ENCODE measurements around the gene LRRTM4. TPM values are rescaled to one million over a fixed set of nuclear protein-coding genes. Genes with fewer than 3 reads are reported as not detected.
A peak's percentile ranks its signal among the peaks of the same experiment; 100 is the strongest.

LRRTM4 gene
- total RNA-seq, 1 experiment from 2014 or later: 2.6 TPM

GRCh38 chr2:76985387-76986136 lies 536.6 kb downstream of the LRRTM4 start:
- DNase-seq (ENCODE audit: low read depth): peak; percentile 57
- in situ Hi-C loops (cut with HindIII; ENCODE audit: low pct_unique_long_range_greater_than_20kb, low sequenced_read_pairs): no loop called here

DNA sequence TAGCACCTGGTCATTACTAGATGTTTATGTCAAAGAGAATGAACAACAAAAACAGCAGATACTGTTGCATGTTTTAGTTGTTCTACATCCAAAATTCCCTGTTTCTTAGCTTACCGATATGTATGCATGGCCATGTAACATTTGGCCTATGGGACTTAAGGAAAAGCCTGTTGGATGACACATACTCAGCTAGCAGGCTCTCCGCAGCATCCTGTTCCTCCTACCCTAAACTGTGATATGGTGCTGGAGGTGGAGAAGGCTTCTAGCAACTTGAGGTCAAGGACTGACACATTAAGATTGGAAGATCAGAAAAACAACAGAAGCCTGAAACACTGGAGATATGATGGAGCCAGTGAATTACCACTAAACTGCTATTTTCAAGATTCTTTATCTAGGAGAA lies 537.8 kb downstream of the LRRTM4 start:
- in situ Hi-C loops (cut with HindIII; ENCODE audit: low pct_unique_long_range_greater_than_20kb, low sequenced_read_pairs): no loop called here
- no peak for DNase-seq (ENCODE audit: low read depth)

- in situ Hi-C loops (cut with HindIII; ENCODE audit: low pct_unique_long_range_greater_than_20kb, low sequenced_read_pairs): no loop called here
- no peak for DNase-seq (ENCODE audit: low read depth)
Measured at GRCh38 chr2:76980067-76980787, 541.9 kb downstream of the LRRTM4 start.

DNA sequence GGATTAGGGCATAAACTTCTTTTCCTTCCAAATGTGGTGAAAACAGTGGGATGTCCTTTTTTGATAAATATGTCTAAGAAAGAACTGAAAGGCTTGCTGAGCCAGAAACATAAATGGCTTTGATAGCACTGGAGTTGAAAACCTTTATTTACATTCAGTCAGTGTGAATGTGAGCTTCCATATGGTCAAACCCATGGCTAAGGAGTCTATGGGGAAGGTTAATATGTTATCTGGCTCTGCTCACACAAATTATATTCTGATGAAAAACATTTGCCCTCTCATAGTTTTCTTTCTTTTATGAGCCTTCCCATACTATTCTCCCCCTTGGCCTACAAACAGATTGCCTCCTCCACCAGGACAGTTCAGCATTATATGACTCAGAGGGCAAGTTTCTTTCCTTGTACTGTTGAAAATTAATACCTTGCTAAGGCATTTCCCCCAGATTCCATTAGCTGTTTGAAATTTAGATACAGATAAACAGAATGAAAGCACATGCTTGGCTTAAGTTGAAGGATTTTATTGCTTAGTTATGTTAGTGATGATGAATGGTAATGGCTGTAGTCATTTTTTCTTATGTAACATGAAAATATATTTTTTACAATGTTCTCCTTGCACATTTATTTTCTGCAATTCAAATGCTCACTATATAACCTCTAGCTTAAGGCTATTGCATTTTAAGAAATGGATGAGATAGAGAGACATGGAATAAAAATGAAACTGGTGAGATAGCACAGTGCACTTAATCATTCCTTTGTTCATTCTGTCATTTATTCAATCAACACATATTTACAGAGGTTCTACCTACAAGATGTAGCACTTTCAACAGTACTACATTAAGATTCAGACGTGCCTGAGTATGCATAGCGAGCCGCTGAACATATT lies 544.1 kb downstream of the LRRTM4 start:
- in situ Hi-C loops (cut with HindIII; ENCODE audit: low pct_unique_long_range_greater_than_20kb, low sequenced_read_pairs): no loop called here
- peak; percentile 11 for DNase-seq (ENCODE audit: low read depth)

DNA sequence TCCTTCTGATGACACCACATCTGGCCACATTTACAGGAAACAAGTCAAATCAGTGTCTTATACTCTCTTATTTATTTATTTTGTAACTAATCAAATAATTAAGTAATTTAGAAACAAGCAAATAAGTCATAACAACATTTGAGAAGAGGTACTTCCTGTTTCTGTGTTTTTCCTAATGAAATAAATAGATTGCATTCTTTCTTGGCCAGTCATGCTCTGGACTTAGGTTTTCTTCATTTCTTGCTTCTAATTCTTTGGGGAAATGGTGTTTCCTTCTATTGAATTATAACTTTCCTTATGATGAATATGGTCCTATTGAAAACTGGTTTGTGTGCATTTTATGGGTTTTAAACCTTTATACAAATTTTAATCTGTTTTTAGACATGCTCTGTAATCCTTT lies 546.4 kb downstream of the LRRTM4 start:
- in situ Hi-C loops (cut with HindIII; ENCODE audit: low pct_unique_long_range_greater_than_20kb, low sequenced_read_pairs): no loop called here
- DNase-seq (ENCODE audit: low read depth): no peak

GRCh38 chr2:76973610-76974009 lies 548.6 kb downstream of the LRRTM4 start:
- DNase-seq (ENCODE audit: low read depth): no peak
- in situ Hi-C loops (cut with HindIII; ENCODE audit: low pct_unique_long_range_greater_than_20kb, low sequenced_read_pairs): no loop called here

DNA sequence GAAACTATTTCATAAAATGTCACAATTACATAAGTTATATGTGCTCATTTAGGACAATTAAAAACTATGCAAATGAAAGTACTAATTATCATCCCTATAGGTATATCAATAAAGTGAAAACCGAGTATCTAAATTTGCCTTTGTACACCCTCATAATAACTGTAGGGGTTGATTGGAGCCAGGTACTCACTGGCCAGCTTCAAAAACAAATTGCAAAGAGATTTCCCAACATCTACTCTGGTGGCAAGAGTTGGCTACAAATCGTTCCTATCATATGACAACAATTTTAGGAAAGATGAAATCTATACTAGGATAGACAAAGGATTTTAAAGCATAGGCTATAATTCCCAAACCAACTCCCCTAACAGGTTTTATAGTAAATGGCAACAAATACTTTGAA lies 556.4 kb downstream of the LRRTM4 start:
- in situ Hi-C loops (cut with HindIII; ENCODE audit: low pct_unique_long_range_greater_than_20kb, low sequenced_read_pairs): no loop called here
- no peak for DNase-seq (ENCODE audit: low read depth)

DNA sequence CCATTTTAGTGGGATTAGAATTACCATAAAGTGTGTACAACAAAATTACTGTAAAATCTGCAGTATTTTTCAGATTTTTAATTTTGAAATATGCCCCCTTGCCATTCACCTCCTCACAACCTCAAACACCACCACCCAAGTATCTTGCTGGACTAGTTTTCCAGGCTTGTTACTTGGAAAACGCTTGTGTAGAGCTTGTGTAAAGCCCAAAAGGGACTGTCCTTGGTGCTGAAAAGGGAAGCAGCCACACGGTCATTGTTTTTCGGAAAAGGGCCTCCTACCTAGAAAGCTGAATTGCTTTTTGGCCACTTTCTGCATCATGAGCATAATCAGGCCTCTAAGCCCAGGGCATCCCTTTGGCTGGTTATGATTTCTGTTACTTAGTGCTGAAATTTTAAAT lies 563.4 kb downstream of the LRRTM4 start:
- in situ Hi-C loops (cut with HindIII; ENCODE audit: low pct_unique_long_range_greater_than_20kb, low sequenced_read_pairs): no loop called here
- DNase-seq (ENCODE audit: low read depth): peak; percentile 11

GRCh38 chr2:76953733-76954347 lies 568.3 kb downstream of the LRRTM4 start:
- in situ Hi-C loops (cut with HindIII; ENCODE audit: low pct_unique_long_range_greater_than_20kb, low sequenced_read_pairs): no loop called here
- DNase-seq (ENCODE audit: low read depth): peak; percentile 50

DNA sequence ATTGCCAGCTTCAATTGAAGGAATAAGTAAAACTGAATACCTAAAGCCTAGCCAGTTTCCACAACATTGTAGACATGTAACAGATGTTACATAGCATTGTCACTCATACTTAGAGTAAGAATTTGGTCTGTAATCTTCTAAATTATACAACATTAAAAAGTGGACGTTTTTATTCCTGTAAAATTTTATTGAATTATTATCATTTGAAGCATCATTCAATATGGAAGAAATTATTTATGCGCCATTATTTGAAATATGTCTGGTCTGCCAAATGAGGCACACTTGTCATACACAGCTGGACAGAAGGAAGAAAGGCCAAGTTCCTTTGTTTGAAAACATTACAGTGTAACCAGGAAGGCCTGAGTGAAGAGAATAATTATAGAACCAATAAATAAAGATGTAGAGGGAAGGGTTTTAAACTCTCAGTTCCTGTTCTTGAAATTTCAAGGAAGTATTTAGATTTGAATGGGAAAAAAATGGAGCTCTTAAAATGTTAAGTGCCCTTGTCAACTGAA lies 575.5 kb downstream of the LRRTM4 start:
- in situ Hi-C loops (cut with HindIII; ENCODE audit: low pct_unique_long_range_greater_than_20kb, low sequenced_read_pairs): no loop called here
- no peak for DNase-seq (ENCODE audit: low read depth)

GRCh38 chr2:76940559-76940958 lies 581.6 kb downstream of the LRRTM4 start:
- in situ Hi-C loops (cut with HindIII; ENCODE audit: low pct_unique_long_range_greater_than_20kb, low sequenced_read_pairs): no loop called here
- DNase-seq (ENCODE audit: low read depth): no peak

GRCh38 chr2:76938153-76938552 lies 584.0 kb downstream of the LRRTM4 start:
- DNase-seq (ENCODE audit: low read depth): no peak
- in situ Hi-C loops (cut with HindIII; ENCODE audit: low pct_unique_long_range_greater_than_20kb, low sequenced_read_pairs): no loop called here

DNA sequence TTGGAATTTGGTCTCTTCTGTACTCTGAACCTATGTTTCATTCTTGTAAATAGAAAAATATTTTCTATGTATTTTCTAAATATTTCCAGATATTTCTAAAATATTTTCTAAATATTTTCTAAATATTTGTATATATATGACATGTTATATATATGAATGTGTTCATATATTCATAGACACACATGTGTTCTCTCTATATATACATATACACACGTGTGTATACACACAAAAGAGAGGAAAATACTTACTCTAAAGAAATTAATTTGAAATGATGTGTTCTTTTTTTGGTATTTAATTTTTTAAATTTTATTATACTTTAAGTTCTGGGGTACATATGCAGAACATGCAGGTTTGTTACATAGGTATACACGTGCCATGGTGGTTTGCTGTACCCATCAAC lies 589.6 kb downstream of the LRRTM4 start:
- in situ Hi-C loops (cut with HindIII; ENCODE audit: low pct_unique_long_range_greater_than_20kb, low sequenced_read_pairs): no loop called here
- no peak for DNase-seq (ENCODE audit: low read depth)

- in situ Hi-C loops (cut with HindIII; ENCODE audit: low pct_unique_long_range_greater_than_20kb, low sequenced_read_pairs): no loop called here
- DNase-seq (ENCODE audit: low read depth): no peak
Measured at GRCh38 chr2:76930056-76930744, 592.0 kb downstream of the LRRTM4 start.

GRCh38 chr2:76928026-76928425 lies 594.1 kb downstream of the LRRTM4 start:
- in situ Hi-C loops (cut with HindIII; ENCODE audit: low pct_unique_long_range_greater_than_20kb, low sequenced_read_pairs): no loop called here
- DNase-seq (ENCODE audit: low read depth): no peak

DNA sequence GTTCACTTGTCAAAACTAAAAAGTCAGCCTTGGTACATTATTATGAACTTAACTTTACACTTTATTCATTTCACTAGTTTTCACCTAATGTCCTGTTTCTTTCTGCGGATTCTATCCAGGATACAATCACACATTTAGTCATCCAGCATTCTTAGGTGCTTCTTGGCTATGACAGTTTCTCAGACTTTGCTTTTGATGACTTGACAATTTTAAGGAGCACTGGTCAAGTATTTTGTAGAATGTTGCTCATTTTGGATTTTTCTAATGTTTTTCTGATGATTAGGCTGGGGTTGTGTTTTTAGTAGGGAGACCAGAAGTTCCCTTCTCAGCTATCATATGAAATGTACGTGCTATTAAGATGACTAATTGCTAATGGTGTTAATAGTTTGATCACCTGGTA lies 601.2 kb downstream of the LRRTM4 start:
- no peak for DNase-seq (ENCODE audit: low read depth)
- in situ Hi-C loops (cut with HindIII; ENCODE audit: low pct_unique_long_range_greater_than_20kb, low sequenced_read_pairs): no loop called here

- peak; percentile 23 for DNase-seq (ENCODE audit: low read depth)
- in situ Hi-C loops (cut with HindIII; ENCODE audit: low pct_unique_long_range_greater_than_20kb, low sequenced_read_pairs): no loop called here
Measured at GRCh38 chr2:76895469-76895868, 626.7 kb downstream of the LRRTM4 start.

- DNase-seq (ENCODE audit: low read depth): no peak
- in situ Hi-C loops (cut with HindIII; ENCODE audit: low pct_unique_long_range_greater_than_20kb, low sequenced_read_pairs): no loop called here
Measured at GRCh38 chr2:76870581-76870980, 651.6 kb downstream of the LRRTM4 start.
